ENCODE measurements around the gene ITPR3.

- TF ChIP-seq CTCF (IDR thresholded peaks at IDR 0.05) (no peak), POLR2A (IDR thresholded peaks at IDR 0.05) (no peak)
These were observed 91.8 kb downstream of the ITPR3 start for GRCh38 chr6:33712914-33713313.
